GM10266 (cell line): ENCODE data around the gene LRP2.
"Not testable (repeated sequence)": the region's sequence is repeated elsewhere in the genome, so short reads cannot be mapped to it uniquely, and the experiment has no call there.

Experiments used
- DNase-seq: peaks from one replicate; pipeline ENCODE4 v3.0.0; 2012; ENCODE audit errors: extremely low spot score
- CTCF ChIP-seq: IDR thresholded peaks from 2 replicates; pipeline ENCODE4 v1.5.1; 2012; ENCODE audit warnings: mild to moderate bottlenecking, low read depth; ENCODE audit not compliant: control insufficient read depth, insufficient read depth; ENCODE audit errors: missing control alignments

LRP2 gene

GRCh38 chr2:169136885-169137534 lies 225.3 kb downstream of the LRP2 start:
- no peak for TF ChIP-seq CTCF
- DNase-seq = no peak

DNA sequence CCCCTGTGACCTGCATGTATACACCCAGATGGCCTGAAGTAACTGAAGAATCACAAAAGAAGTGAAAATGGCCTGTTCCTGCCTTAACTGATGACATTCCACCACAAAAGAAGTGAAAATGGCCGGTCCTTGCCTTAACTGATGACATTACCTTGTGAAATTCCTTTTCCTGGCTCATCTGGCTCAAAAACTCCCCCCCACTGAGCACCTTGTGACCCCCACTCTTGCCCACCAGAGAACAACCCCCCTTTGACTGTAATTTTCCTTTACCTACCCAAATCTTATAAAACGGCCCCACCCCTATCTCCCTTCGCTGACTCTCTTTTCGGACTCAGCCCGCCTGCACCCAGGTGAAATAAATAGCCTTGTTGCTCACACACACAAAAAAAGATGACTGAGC lies 225.9 kb downstream of the LRP2 start:
- not testable (repeated sequence) for DNase-seq

DNA sequence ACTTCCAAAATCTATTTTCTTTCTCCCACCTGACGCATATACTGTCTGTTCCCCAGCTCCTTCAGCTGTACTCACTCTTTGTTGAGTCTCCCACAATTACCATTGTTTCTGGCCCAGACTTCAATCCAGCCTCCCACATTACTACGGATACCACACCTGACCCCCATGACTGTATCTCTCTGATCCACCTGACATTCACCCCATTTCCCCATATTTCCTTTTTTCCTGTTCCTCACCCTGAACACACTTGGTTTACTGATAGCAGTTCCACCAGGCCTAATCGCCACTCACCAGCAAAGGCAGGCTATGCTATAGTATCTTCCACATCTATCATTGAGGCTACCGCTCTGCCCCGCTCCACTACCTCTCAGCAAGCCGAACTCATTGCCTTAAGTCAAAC lies 228.1 kb downstream of the LRP2 start:
- DNase-seq = not testable (repeated sequence)

GRCh38 chr2:169131587-169132512 lies 230.5 kb downstream of the LRP2 start:
- peak; percentile 69 for TF ChIP-seq CTCF
- peak; percentile 61 for DNase-seq

DNA sequence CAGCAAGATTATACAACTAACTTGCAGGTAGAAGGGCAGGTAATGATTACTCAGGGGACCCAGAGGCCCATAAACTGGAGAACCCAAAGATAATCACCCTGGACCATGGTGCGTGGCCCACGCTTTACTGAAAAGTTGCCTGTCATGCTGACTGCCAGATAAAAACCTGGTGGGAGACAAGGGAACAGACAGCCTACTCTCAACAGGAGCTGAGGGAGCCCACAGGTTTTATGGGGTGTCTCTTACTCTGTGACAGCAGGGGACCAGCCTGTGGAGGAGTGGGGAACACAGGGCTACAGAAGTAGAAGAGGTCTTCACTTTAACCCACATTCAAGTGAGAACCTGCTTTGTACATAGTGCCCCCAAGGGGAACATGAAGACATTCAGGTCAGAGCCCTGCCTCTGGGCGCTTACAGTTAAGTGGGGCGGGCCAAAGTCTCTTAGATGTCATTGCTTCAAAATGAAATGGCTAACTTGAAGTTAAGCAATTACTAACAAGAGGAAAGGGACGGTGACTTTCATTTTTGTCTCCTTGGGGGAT lies 232.6 kb downstream of the LRP2 start:
- TF ChIP-seq CTCF = no peak
- DNase-seq = no peak

GRCh38 chr2:169119851-169120250 lies 242.5 kb downstream of the LRP2 start:
- no peak for TF ChIP-seq CTCF
- DNase-seq = no peak

DNA sequence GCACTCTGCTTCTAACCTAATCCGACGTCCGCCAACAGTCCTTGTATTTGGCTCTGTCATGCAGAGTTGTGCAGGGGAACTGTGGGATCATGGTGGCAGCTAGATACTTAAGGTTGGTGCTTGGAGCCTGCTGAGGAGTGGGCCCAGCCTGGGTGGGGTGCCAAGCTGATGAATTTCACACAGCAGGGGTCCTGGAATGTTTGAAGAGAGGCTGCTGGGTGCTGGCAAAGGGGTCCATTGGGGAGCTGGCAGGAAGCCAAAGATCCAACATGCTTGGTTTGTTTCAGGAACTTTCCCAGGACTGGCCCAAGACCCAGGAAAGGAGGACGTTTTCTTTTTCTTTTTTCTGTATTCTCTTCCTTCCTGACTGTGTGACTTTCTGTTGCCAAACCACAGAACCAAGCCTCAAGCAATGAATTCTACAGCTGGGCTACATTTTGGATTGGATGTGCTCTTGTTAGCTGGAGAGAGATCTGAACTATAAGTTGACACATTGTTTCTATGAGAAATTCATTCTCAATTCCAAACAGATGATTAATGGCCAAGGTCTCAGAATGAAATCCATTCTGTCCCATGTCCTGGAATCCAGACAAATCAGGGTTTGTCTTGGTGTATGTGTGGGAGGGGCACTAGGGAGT lies 243.1 kb downstream of the LRP2 start:
- no peak for TF ChIP-seq CTCF
- no peak for DNase-seq

DNA sequence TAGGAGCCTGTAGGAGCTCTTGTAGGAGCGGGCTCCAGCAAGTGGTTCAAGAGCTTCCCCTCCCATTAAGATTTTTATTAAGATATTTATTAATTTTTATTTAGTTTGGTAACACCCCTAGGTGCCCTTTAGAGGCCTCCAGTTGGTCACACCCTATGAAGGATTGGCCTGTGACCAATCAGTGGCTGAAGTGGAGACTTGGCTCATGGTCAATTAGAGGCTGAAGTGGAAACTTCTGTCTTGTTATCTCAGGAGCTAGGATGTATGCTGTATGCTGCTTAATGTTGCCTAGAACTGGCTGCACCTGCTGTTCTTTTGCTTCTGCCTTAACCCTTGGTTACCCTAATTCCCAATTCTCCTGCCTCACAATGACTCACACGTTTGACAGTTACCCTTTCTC lies 244.3 kb downstream of the LRP2 start:
- TF ChIP-seq CTCF = no peak
- DNase-seq = no peak
